Transverse colon (tissue), 4 donors: Measurements from ENCODE around the gene PDK2. TPM values are rescaled to one million over a fixed set of nuclear protein-coding genes. Genes with fewer than 3 reads are reported as not detected.

Source experiments
- DNase-seq: peaks from one replicate; pipeline ENCODE4 v3.0.0-alpha.2; 2019
- H3K27ac ChIP-seq, 4 donors: fragments of 200-600 bp; sonication (generic); 2 replicates each; pipeline ENCODE4 v1.5.1; 2016 to 2018; ENCODE audit warnings: inconsistent platforms in 4 of 4
- H3K27me3 ChIP-seq: fragments of 200-600 bp; sonication (generic); 2 replicates; pipeline ENCODE4 v1.5.1; 2017; ENCODE audit warnings: inconsistent platforms
- H3K36me3 ChIP-seq, 4 donors: fragments of 200-600 bp; sonication (generic); 2 replicates each; pipeline ENCODE4 v1.5.1; 2017 to 2019; ENCODE audit warnings: inconsistent platforms in 4 of 4
- H3K4me1 ChIP-seq, 4 donors: fragments of 200-600 bp; sonication (generic); 2 replicates each; pipeline ENCODE4 v1.5.1; 2017 to 2020; ENCODE audit warnings: inconsistent platforms in 4 of 4
- H3K4me3 ChIP-seq, 4 donors: fragments of 200-600 bp; sonication (generic); 1 replicate in 1 of 4; 2 replicates in 3 of 4; pipeline versions ENCODE4 v1.5.1 to v1.6.1; 2017 to 2019; ENCODE audit warnings: inconsistent platforms in 4 of 4
- H3K9me3 ChIP-seq, 2 donors: fragments of 200-600 bp; sonication (generic); 2 replicates each; pipeline ENCODE4 v1.5.1; 2017 to 2019; ENCODE audit warnings: inconsistent platforms in 2 of 2
- EP300 ChIP-seq: sonication (generic); formaldehyde crosslinking; IDR thresholded peaks from one replicate; pipeline ENCODE4 v1.6.1; 2017; ENCODE audit warnings: antibody characterized with exemption, low read depth
- POLR2A ChIP-seq: fragments of 450-650 bp; IDR thresholded peaks from one replicate; pipeline ENCODE4 v1.6.1; 2016; ENCODE audit warnings: antibody characterized with exemption, mild to moderate bottlenecking, moderate library complexity
- POLR2AphosphoS5 ChIP-seq, 3 donors: sonication (generic); formaldehyde crosslinking; IDR thresholded peaks; one replicate each; pipeline ENCODE4 v1.6.1; 2016; ENCODE audit warnings: antibody characterized with exemption in 3 of 3
- WGBS, 2 donors: methylation state at CpG; one replicate each; pipeline ENCODE4 v1.1.5; 2018; ENCODE audit warnings: low coverage in 1 of 2; 5-methylcytosine and 5-hydroxymethylcytosine counted together
- in situ Hi-C, 4 donors: fragments of 200-750 bp; cut with MboI; loops; one replicate each; pipeline versions ENCODE4 v1.15.0 to v1.15.1; 2017; ENCODE audit warnings: low sequenced_read_pairs in 3 of 4, low pct_ligation_motif_present in 1 of 4, low pct_unique_long_range_greater_than_20kb in 1 of 4
- intact Hi-C: fragments of 100-400 bp; cut with DNase I; formaldehyde crosslinking; loops from one replicate; pipeline ENCODE4 v1.15.1; 2023; ENCODE audit warnings: low total_unique reads
- total RNA-seq, 4 donors: library from RNA; depleted of rRNA; stranded (reverse); fragments of >200 nt; gene quantifications; one replicate each; pipeline ENCODE4 v1.1.0, GENCODE V29; 2016
- TF ChIP-seq, protein P1 (sequence below), 5 experiments: fragments of 200-600 bp in 3 of 5; fragments of 450-650 bp in 2 of 5; sonication (generic) in 3 of 5; IDR thresholded peaks; 1 replicate in 2 of 5; 2 replicates in 3 of 5; pipeline ENCODE4 v1.5.1; 2016 to 2017; ENCODE audit warnings: antibody characterized with exemption in 5 of 5, inconsistent platforms in 3 of 5, mild to moderate bottlenecking in 2 of 5, moderate library complexity in 1 of 5

The PDK2 gene
- total RNA-seq, 4 donors from 2014 or later: 84.6 to 292 (median 136) TPM

DNA sequence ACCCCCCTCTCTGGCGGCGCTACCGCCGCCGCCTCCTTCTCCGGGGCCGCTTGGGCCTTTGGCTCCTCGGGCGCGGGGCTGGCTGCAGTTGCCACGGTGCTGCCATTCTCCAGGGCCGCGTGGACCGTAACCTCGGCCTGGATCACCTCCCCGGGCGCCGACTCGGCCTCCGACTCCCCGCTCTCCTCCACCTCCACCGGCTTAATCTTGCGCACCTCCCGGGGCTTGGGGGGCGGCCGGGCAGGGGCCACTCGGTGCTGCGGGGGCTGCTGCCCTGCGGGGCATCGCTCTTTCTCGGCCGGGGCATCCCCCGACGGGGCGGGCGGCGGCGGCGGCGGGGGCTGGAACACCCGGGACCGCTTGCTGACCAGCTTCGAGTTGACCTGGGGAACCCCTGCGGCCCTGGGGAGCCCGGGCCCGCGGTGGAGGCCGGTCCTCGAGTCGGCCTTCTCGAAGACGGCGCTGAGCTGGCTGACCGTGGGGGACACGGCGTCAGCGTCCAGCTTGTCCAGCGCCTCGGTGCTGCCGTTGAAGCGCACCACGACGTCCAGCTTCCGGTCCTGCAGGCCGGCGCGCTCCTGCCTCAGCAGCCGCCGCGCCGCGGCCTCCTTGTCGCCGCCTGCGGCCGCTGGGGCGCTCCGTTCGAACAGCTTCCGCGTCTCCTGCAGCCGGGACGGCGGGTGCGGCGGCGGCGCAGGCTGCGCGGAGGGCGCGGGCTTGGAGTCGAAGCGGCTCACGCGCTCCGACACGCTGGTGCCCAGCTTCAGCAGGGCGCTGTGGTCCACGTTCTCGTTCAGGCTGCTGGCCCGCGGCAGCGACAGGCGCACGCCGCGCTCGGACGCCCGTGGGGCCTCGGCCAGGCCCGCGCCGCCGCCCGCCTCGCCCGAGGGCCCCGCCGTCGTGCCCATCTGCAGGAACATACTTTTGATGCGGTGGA, 54.5 kb downstream of the PDK2 start:
- H3K4me1 ChIP-seq: peaks cover 28 to 67% (median 53%) of the 10 kb centered on the region in 4 donors
- peak; percentile 74 for DNase-seq
- in situ Hi-C loops: no loop called here
- H3K27ac ChIP-seq: peak overlapping the region; percentile 92 to 98 (median 95)
- peaks cover 0 to 2% (median 0%) of the 10 kb centered on the region in 4 donors for H3K36me3 ChIP-seq
- no peaks in the 10 kb centered on the region for H3K9me3 ChIP-seq
- intact Hi-C loops: no loop called here
- TF ChIP-seq POLR2A: peak; percentile 13
- TF ChIP-seq, protein P1, sequence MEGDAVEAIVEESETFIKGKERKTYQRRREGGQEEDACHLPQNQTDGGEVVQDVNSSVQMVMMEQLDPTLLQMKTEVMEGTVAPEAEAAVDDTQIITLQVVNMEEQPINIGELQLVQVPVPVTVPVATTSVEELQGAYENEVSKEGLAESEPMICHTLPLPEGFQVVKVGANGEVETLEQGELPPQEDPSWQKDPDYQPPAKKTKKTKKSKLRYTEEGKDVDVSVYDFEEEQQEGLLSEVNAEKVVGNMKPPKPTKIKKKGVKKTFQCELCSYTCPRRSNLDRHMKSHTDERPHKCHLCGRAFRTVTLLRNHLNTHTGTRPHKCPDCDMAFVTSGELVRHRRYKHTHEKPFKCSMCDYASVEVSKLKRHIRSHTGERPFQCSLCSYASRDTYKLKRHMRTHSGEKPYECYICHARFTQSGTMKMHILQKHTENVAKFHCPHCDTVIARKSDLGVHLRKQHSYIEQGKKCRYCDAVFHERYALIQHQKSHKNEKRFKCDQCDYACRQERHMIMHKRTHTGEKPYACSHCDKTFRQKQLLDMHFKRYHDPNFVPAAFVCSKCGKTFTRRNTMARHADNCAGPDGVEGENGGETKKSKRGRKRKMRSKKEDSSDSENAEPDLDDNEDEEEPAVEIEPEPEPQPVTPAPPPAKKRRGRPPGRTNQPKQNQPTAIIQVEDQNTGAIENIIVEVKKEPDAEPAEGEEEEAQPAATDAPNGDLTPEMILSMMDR (IDR thresholded peaks at IDR 0.05): peak in 2 of 5 experiments; percentile 13 to 16
- TF ChIP-seq POLR2AphosphoS5 (IDR thresholded peaks at IDR 0.05): peak in 2 of 3 donors; percentile 32 to 34
- TF ChIP-seq EP300: no peak
- no peaks in the 10 kb centered on the region for H3K27me3 ChIP-seq
- H3K4me3 ChIP-seq: peak overlapping the region; percentile 61 to 91 (median 78)
- 2% methylated on average over 64 of the region's 123 CpGs; no CpG with 5 or more reads in 1 of the 2 donors for WGBS, 2 donors

DNA sequence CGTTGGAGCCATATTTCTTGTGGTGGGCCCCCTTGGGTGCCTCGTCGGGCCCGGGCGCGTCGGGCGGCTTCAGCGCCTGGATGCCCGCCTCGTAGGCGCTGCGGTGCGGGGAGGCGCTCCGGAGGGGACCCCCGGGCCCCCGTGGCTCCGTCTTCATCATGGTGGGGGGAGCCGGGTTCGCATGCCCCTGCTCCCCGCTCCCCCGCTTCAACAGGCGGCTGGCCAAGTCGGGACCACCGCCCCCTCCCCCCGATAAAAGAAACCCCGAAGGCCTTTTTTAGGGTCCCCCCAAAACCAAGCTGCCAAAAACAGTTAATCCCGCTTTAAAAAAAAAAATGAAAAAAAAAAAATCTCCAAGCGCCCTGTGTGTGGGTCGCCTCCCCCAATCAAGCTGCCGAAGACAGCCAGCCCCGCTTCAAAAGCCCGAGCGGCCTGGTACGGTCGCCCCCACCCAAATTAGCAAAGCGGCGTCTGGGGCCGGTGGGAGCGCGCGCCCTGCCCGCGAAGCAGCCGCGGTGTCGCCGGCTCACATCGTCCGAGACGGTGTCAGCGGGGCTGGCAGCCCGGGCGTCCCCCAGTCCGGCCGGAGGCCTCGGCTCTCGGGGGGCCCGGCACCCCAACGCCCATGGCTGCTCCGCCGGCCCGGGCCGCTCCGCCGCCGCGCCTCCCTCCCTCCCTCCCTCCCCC, 55.3 kb downstream of the PDK2 start, which contains the start of gene PPP1R9B:
Gene PPP1R9B, minus strand, starts transcription at position 324 of the 687 bp plus-strand sequence. Its CDS starts 164 bp downstream, at position 160.
- Histone ChIP-seq H3K9me3 (no peaks in the 10 kb centered on the region), H3K36me3 (no peaks in the 10 kb centered on the region), H3K4me1 (peaks cover 28 to 67% (median 55%) of the 10 kb centered on the region in 4 donors), H3K4me3 (peak within 1 kb of the TSS; percentile 61 to 91 (median 78)), H3K27ac (peak within 1 kb of the TSS; percentile 92 to 98 (median 95)), H3K27me3 (no peaks in the 10 kb centered on the region)
- TF ChIP-seq, protein P1 (IDR thresholded peaks at IDR 0.05): no peak
- TF ChIP-seq EP300: no peak
- no peak for TF ChIP-seq POLR2A
- no peak for TF ChIP-seq POLR2AphosphoS5 (IDR thresholded peaks at IDR 0.05)
- intact Hi-C loops (no loop called here), in situ Hi-C loops (no loop called here)
- 1% methylated on average over 49 of the region's 69 CpGs; no CpG with 5 or more reads in 1 of the 2 donors for WGBS, 2 donors
- DNase-seq: no peak

DNA sequence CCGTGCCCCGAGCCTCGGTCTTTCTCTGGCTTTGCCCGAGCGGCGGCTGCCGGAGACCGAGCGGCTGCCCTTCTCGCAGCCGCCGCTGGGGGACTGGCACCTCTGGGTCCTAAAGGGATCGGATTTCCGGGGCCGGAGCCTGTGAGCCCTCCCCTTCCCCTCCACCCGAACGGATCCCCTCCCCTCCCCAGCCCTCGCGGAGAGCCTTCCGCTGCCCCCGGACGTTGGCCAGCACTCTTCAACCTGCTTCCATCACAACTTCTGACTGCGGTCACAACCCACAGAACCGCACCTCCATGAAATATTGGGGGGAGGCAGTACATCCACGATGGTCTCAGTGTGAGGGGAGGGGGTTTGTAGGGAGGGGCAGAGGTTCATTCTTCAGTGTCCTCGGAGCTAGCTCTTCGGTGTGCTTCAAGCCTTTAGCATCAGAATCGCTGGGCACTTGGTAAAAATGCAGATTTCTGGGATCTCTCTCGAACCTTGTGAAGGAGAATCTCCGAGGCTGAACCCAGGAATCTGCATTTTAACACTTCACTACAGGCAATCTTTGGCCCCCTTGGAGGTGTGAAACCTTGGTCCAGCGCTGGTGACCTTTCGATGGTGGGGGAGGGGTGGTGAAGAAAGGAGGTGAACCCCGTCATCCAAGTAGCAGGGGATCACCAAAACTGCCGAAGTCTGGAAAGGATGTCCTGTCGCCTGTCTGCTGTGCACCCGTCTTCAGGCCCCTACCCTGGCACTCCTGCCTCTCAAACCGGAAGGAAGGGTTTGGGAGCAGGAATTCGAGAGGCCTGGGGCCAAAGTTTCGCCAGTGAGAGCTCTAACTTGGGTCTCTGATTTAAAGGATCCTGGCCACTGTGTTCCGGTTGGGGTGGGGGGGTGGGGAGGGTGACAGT, 56.1 kb downstream of the PDK2 start:
- intact Hi-C loops: no loop called here
- Histone ChIP-seq H3K4me1 (peaks cover 23 to 62% (median 48%) of the 10 kb centered on the region in 4 donors), H3K9me3 (no peaks in the 10 kb centered on the region), H3K27ac (peak overlapping the region; percentile 92 to 98 (median 95)), H3K36me3 (no peaks in the 10 kb centered on the region), H3K4me3 (peak overlapping the region; percentile 61 to 91 (median 78)), H3K27me3 (no peaks in the 10 kb centered on the region)
- in situ Hi-C loops: no loop called here
- DNase-seq: peak; percentile 93
- TF ChIP-seq, protein P1 (IDR thresholded peaks at IDR 0.05): peak; percentile 65 to 83 (median 74)
- TF ChIP-seq POLR2AphosphoS5 (IDR thresholded peaks at IDR 0.05): peak in 2 of 3 donors; percentile 65 to 66
- no peak for TF ChIP-seq POLR2A
- TF ChIP-seq EP300: no peak
- 0 to 1% methylated on average over 2 to 20 of the region's 40 CpGs for WGBS, 2 donors
